Measurements from ENCODE around the gene RINL.

- TF ChIP-seq, protein P1, sequence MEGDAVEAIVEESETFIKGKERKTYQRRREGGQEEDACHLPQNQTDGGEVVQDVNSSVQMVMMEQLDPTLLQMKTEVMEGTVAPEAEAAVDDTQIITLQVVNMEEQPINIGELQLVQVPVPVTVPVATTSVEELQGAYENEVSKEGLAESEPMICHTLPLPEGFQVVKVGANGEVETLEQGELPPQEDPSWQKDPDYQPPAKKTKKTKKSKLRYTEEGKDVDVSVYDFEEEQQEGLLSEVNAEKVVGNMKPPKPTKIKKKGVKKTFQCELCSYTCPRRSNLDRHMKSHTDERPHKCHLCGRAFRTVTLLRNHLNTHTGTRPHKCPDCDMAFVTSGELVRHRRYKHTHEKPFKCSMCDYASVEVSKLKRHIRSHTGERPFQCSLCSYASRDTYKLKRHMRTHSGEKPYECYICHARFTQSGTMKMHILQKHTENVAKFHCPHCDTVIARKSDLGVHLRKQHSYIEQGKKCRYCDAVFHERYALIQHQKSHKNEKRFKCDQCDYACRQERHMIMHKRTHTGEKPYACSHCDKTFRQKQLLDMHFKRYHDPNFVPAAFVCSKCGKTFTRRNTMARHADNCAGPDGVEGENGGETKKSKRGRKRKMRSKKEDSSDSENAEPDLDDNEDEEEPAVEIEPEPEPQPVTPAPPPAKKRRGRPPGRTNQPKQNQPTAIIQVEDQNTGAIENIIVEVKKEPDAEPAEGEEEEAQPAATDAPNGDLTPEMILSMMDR (IDR thresholded peaks at IDR 0.05; ENCODE audit: poor library complexity, severe bottlenecking), result no peak
- TF ChIP-seq EZH2 (IDR thresholded peaks at IDR 0.05; ENCODE audit: borderline replicate concordance, insufficient read depth, low read length, poor library complexity, severe bottlenecking), result no peak
Measured at GRCh38 chr19:38889803-38890202, 11.7 kb upstream of the RINL start.

Data from neural cell (in vitro differentiated cells).